ENCODE data around the gene TKT. TPM values are rescaled to one million over a fixed set of nuclear protein-coding genes. Genes with fewer than 3 reads are reported as not detected.
"Not testable (repeated sequence)": the region's sequence is repeated elsewhere in the genome, so short reads cannot be mapped to it uniquely, and the experiment has no call there.

The TKT gene
- total and polyA plus RNA-seq, 2 of the 4 experiments (the other 2 are of a cell fraction), result 280 to 349 TPM

- 66% methylated on average over 3 of the region's 5 CpGs; no CpG with 5 or more reads in 1 of the 2 experiments for WGBS, 2 experiments (ENCODE audit: extremely low coverage in 2 of 2, insufficient read length in 1 of 2)
- H3K14ac ChIP-seq (replicated peaks; ENCODE audit: low read depth, low read length); H3K9me3 ChIP-seq (ENCODE audit: control insufficient read depth, insufficient read depth, low read length); H2BK5ac ChIP-seq (ENCODE audit: low read depth, low read length, poor library complexity, severe bottlenecking); H3K27ac ChIP-seq (ENCODE audit: insufficient read depth, low read length); H4K5ac ChIP-seq (ENCODE audit: low read depth, low read length); H2AK9ac ChIP-seq (replicated peaks; ENCODE audit: low read depth, low read length, poor library complexity); POLR2A ChIA-PET (ENCODE audit: unreplicated experiment); H3K9ac ChIP-seq (ENCODE audit: low read depth, low read length); H3K56ac ChIP-seq (ENCODE audit: extremely low read depth, insufficient read depth, low read length); H3K18ac ChIP-seq (ENCODE audit: low read depth, low read length); H2BK120ac ChIP-seq (ENCODE audit: low read depth, low read length); H3K4me3 ChIP-seq (ENCODE audit: insufficient read depth, low read depth, low read length); H4K91ac ChIP-seq (ENCODE audit: insufficient read depth, low read depth, low read length); BruUV-seq (replicated peaks); H3K4ac ChIP-seq (ENCODE audit: low read depth, low read length); dilution Hi-C loops (cut with HindIII; ENCODE audit: low sequenced_read_pairs, unreplicated experiment); H2BK15ac ChIP-seq (ENCODE audit: low read depth, low read length); H3K23ac ChIP-seq (ENCODE audit: low read depth, low read length); H2AK5ac ChIP-seq (ENCODE audit: low read depth, low read length); H3K4me1 ChIP-seq (ENCODE audit: control insufficient read depth, insufficient read depth, low read length); H3K4me2 ChIP-seq (ENCODE audit: low read depth, low read length); H2AFZ ChIP-seq (replicated peaks; ENCODE audit: low read length, poor library complexity); H3K27me3 ChIP-seq (ENCODE audit: control insufficient read depth, insufficient read depth, low read length); H2BK20ac ChIP-seq (ENCODE audit: low read depth, low read length); H4K20me1 ChIP-seq (ENCODE audit: insufficient read depth, low read length); H3K9me1 ChIP-seq (ENCODE audit: insufficient read depth, low read length); H4K8ac ChIP-seq (ENCODE audit: low read depth in 2 of 2, low read length in 2 of 2): not testable (repeated sequence)
- intact Hi-C loops (cut with micrococcal nuclease), result loop anchor here (1.0 to 10.0 kb wide), 8 partner anchors 48 to 583 kb away; partner anchors contain the start of genes ACTR8 and DCP1A
- DNase-seq (peak; percentile 68), ATAC-seq (ENCODE audit: low read depth) (peak; percentile 93)
- in situ Hi-C loops (cut with MboI; ENCODE audit: low sequenced_read_pairs), result loop anchor here (5.0 to 25.0 kb wide), 2 partner anchors 413 to 588 kb away; partner anchors contain the start of genes ACTR8 and SELENOK
- peak; percentile 84 for TF ChIP-seq CEBPB (IDR thresholded peaks at IDR 0.05; ENCODE audit: low read depth, low read length)
- TF ChIP-seq SMC3 (IDR thresholded peaks at IDR 0.05; ENCODE audit: low read depth, low read length), result peak; percentile 78
- TF ChIP-seq, protein P1, sequence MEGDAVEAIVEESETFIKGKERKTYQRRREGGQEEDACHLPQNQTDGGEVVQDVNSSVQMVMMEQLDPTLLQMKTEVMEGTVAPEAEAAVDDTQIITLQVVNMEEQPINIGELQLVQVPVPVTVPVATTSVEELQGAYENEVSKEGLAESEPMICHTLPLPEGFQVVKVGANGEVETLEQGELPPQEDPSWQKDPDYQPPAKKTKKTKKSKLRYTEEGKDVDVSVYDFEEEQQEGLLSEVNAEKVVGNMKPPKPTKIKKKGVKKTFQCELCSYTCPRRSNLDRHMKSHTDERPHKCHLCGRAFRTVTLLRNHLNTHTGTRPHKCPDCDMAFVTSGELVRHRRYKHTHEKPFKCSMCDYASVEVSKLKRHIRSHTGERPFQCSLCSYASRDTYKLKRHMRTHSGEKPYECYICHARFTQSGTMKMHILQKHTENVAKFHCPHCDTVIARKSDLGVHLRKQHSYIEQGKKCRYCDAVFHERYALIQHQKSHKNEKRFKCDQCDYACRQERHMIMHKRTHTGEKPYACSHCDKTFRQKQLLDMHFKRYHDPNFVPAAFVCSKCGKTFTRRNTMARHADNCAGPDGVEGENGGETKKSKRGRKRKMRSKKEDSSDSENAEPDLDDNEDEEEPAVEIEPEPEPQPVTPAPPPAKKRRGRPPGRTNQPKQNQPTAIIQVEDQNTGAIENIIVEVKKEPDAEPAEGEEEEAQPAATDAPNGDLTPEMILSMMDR (conservative IDR thresholded peaks at IDR 0.05; ENCODE audit: low read depth, low read length), result peak; percentile 97
- TF ChIP-seq, protein P2, sequence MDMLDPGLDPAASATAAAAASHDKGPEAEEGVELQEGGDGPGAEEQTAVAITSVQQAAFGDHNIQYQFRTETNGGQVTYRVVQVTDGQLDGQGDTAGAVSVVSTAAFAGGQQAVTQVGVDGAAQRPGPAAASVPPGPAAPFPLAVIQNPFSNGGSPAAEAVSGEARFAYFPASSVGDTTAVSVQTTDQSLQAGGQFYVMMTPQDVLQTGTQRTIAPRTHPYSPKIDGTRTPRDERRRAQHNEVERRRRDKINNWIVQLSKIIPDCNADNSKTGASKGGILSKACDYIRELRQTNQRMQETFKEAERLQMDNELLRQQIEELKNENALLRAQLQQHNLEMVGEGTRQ (IDR thresholded peaks at IDR 0.05; ENCODE audit: low read depth, low read length), result 0 out of 2 replicates have a peak, but pooled peaks have one; percentile 16
- TF ChIP-seq RAD21 (IDR thresholded peaks at IDR 0.05; ENCODE audit: low read length), result peak; percentile 88
- CTCF ChIA-PET, result interaction anchor here (0.9 to 1.4 kb wide), 4 partner anchors 12 to 411 kb away, joined by 3 to 4 read pairs (median 3); no protein-coding TSS in a partner anchor
- Histone ChIP-seq H3K79me1 (ENCODE audit: low read depth in 1 of 2, low read length in 2 of 2) (peaks cover 3 to 17% of the 10 kb centered on the region in 2 experiments; a peak in 1 of 4 replicates), H3K36me3 (ENCODE audit: control insufficient read depth, insufficient read depth, low read length) (peaks cover 17% of the 10 kb centered on the region)
These were observed 43.8 kb upstream of the TKT start for GRCh38 chr3:53299611-53300023.

Data from IMR-90 (cell line).